ENCODE data around the gene CCS. TPM values are rescaled to one million over a fixed set of nuclear protein-coding genes. Genes with fewer than 3 reads are reported as not detected.

The CCS gene
- total and polyA plus RNA-seq, 2 donors (not counting 1 experiment from before 2014, with no cell fraction given) = 87.8 to 174 TPM

GRCh38 chr11:66550887-66551286, 42.1 kb upstream of the CCS start:
- ChIA-PET POLR2A (no interaction called here), CTCF (no interaction called here)
- WGBS (ENCODE audit: insufficient coverage) = 83% methylated on average over 4 of the region's 4 CpGs
- H3K9me3 Mint-ChIP-seq (ENCODE audit: insufficient read depth) = no peaks in the 10 kb centered on the region
- peaks cover 7% of the 10 kb centered on the region for H3K4me1 Mint-ChIP-seq
- TF ChIP-seq CTCF (IDR thresholded peaks at IDR 0.05) (no peak), EZH2 (IDR thresholded peaks at IDR 0.05; ENCODE audit: borderline replicate concordance, insufficient read depth, low read depth, low read length, poor library complexity, severe bottlenecking) (no peak)
- Histone ChIP-seq H3K27ac (ENCODE audit: low read length in 2 of 2) (no peak overlapping the region), H3K4me1 (ENCODE audit: control insufficient read depth in 2 of 2, insufficient read depth in 2 of 2, low read length in 2 of 2) (peaks cover 5 to 10% of the 10 kb centered on the region in 2 donors), H3K36me3 (replicated peaks in 1 of 2; ENCODE audit: control extremely low read depth in 1 of 2, control insufficient read depth in 1 of 2, extremely low read depth in 1 of 2, insufficient read depth in 2 of 2, low read length in 1 of 2) (no peaks in the 10 kb centered on the region), H3K4me2 (replicated peaks; ENCODE audit: low read depth, low read length, poor library complexity, severe bottlenecking) (no peak overlapping the region), H3K4me3 (ENCODE audit: control extremely low read depth in 1 of 5, extremely low read depth in 1 of 5, insufficient read depth in 1 of 5, low read depth in 2 of 5, low read length in 4 of 5) (no peak overlapping the region), H2AFZ (ENCODE audit: insufficient read depth, low read depth, low read length, poor library complexity, severe bottlenecking) (no peak overlapping the region), H3K79me2 (ENCODE audit: control insufficient read depth, insufficient read depth, low read length) (peaks cover under 1% of the 10 kb centered on the region), H3K9me3 (ENCODE audit: control extremely low read depth in 1 of 3, control insufficient read depth in 2 of 3, insufficient read depth in 1 of 3, low read length in 2 of 3) (no peaks in the 10 kb centered on the region), H3K27me3 (replicated peaks in 1 of 4; ENCODE audit: control extremely low read depth in 1 of 4, control insufficient read depth in 3 of 4, insufficient read depth in 4 of 4, low read length in 3 of 4) (peaks cover 0 to 3% (median 0%) of the 10 kb centered on the region in 4 experiments), H4K20me1 (ENCODE audit: control insufficient read depth, insufficient read depth, low read length, poor library complexity, severe bottlenecking) (no peaks in the 10 kb centered on the region), H3K9ac (ENCODE audit: low read length) (no peak overlapping the region)
- H3K27me3 Mint-ChIP-seq = peaks cover 4% of the 10 kb centered on the region
- DNase-seq (no peak), ATAC-seq (ENCODE audit: low read depth) (no peak)
- intact Hi-C loops (cut with micrococcal nuclease) = no loop called here
- no peak overlapping the region for H3K27ac Mint-ChIP-seq
- no peak overlapping the region for H3K4me3 Mint-ChIP-seq

DNA sequence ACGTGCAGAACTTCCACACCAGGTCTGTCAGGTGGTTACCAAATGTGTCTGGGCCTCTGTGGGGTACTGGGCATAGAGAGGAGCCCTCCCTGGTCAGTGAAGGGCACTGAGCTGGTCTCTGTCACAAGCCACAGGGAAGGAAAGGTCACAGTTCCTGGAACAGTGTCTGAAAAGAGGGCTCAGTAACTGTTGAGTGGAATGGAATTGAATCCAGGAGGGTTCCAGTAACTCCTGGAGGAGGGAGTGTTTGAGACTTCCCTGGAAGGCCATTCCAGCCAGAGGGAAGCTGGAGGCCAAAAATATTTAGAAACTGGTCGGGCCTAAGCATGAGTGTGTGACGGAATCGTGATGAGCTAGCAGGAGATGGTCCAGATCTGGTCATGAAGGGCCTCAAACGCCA, 38.4 kb upstream of the CCS start:
- H3K4me3 Mint-ChIP-seq = no peak overlapping the region
- H3K9me3 Mint-ChIP-seq (ENCODE audit: insufficient read depth) = no peaks in the 10 kb centered on the region
- peaks cover 0 to 4% (median 0%) of the 10 kb centered on the region in 3 donors for H3K9me3 ChIP-seq (ENCODE audit: control extremely low read depth in 1 of 3, control insufficient read depth in 2 of 3, insufficient read depth in 1 of 3, low read length in 2 of 3)
- DNase-seq (no peak), ATAC-seq (ENCODE audit: low read depth) (no peak)
- peaks cover 5 to 6% of the 10 kb centered on the region in 2 donors for H3K4me1 ChIP-seq (ENCODE audit: control insufficient read depth in 2 of 2, insufficient read depth in 2 of 2, low read length in 2 of 2)
- no peak overlapping the region for H2AFZ ChIP-seq (ENCODE audit: insufficient read depth, low read depth, low read length, poor library complexity, severe bottlenecking)
- no peaks in the 10 kb centered on the region for H3K79me2 ChIP-seq (ENCODE audit: control insufficient read depth, insufficient read depth, low read length)
- no peak overlapping the region for H3K9ac ChIP-seq (ENCODE audit: low read length)
- H3K27ac Mint-ChIP-seq = no peak overlapping the region
- H4K20me1 ChIP-seq (ENCODE audit: control insufficient read depth, insufficient read depth, low read length, poor library complexity, severe bottlenecking) = no peaks in the 10 kb centered on the region
- H3K27me3 ChIP-seq (replicated peaks in 1 of 4; ENCODE audit: control extremely low read depth in 1 of 4, control insufficient read depth in 3 of 4, insufficient read depth in 4 of 4, low read length in 3 of 4) = peaks cover 0 to 18% (median 0%) of the 10 kb centered on the region in 4 experiments
- no peak overlapping the region for H3K4me3 ChIP-seq (ENCODE audit: control extremely low read depth in 1 of 5, extremely low read depth in 1 of 5, insufficient read depth in 1 of 5, low read depth in 2 of 5, low read length in 4 of 5)
- H3K4me2 ChIP-seq (replicated peaks; ENCODE audit: low read depth, low read length, poor library complexity, severe bottlenecking) = no peak overlapping the region
- H3K27me3 Mint-ChIP-seq = peaks cover 16% of the 10 kb centered on the region
- POLR2A ChIA-PET = no interaction called here
- peaks cover 2% of the 10 kb centered on the region for H3K4me1 Mint-ChIP-seq
- H3K27ac ChIP-seq (ENCODE audit: low read length in 2 of 2) = no peak overlapping the region
- CTCF ChIA-PET = no interaction called here
- 88% methylated on average over 5 of the region's 5 CpGs for WGBS (ENCODE audit: insufficient coverage)
- intact Hi-C loops (cut with micrococcal nuclease) = no loop called here
- TF ChIP-seq EZH2 (IDR thresholded peaks at IDR 0.05; ENCODE audit: borderline replicate concordance, insufficient read depth, low read depth, low read length, poor library complexity, severe bottlenecking) = no peak
- TF ChIP-seq CTCF (IDR thresholded peaks at IDR 0.05) = no peak
- no peaks in the 10 kb centered on the region for H3K36me3 ChIP-seq (replicated peaks in 1 of 2; ENCODE audit: control extremely low read depth in 1 of 2, control insufficient read depth in 1 of 2, extremely low read depth in 1 of 2, insufficient read depth in 2 of 2, low read length in 1 of 2)

Data from B cell (primary cell).